Prostate gland (tissue), 2 donors: ENCODE data around the gene PCNT. TPM values are rescaled to one million over a fixed set of nuclear protein-coding genes. Genes with fewer than 3 reads are reported as not detected.
"Not testable (repeated sequence)": the region's sequence is repeated elsewhere in the genome, so short reads cannot be mapped to it uniquely, and the experiment has no call there.

Source experiments
- DNase-seq: peaks from one replicate; pipeline ENCODE4 v3.0.0-alpha.2; 2019; ENCODE audit warnings: low spot score
- H3K27ac ChIP-seq, 2 donors: fragments of 200-600 bp; sonication (generic); 2 replicates each; pipeline ENCODE4 v1.5.1; 2017 to 2019
- H3K27me3 ChIP-seq: fragments of 200-600 bp; sonication (generic); replicated peaks from 2 replicates; pipeline ENCODE4 v1.5.1; 2019; ENCODE audit not compliant: insufficient read depth
- H3K36me3 ChIP-seq, 2 donors: fragments of 200-600 bp; sonication (generic); 1 replicate in 1 of 2; 2 replicates in 1 of 2; pipeline versions ENCODE4 v1.5.1 to v1.8.1; 2017 to 2019
- H3K4me1 ChIP-seq: fragments of 200-600 bp; sonication (generic); replicated peaks from 2 replicates; pipeline ENCODE4 v1.5.1; 2019
- H3K4me3 ChIP-seq, 2 donors: fragments of 200-600 bp; sonication (generic); 2 replicates each; pipeline ENCODE4 v1.5.1; 2017 to 2019
- H3K9me3 ChIP-seq: fragments of 200-600 bp; sonication (generic); 2 replicates; pipeline ENCODE4 v1.5.1; 2017
- CTCF ChIP-seq, 4 experiments: fragments of 200-600 bp in 2 of 4; fragments of 450-650 bp in 2 of 4; sonication (generic) in 2 of 4; IDR thresholded peaks; 1 replicate in 3 of 4; 2 replicates in 1 of 4; pipeline ENCODE4 v1.5.1; 2016 to 2019; ENCODE audit warnings: antibody characterized with exemption in 4 of 4, mild to moderate bottlenecking in 2 of 4, moderate library complexity in 2 of 4
- POLR2A ChIP-seq: fragments of 450-650 bp; IDR thresholded peaks from one replicate; pipeline ENCODE4 v1.6.1; 2016; ENCODE audit warnings: antibody characterized with exemption, mild to moderate bottlenecking
- POLR2AphosphoS5 ChIP-seq: sonication (generic); formaldehyde crosslinking; IDR thresholded peaks from one replicate; pipeline ENCODE4 v1.6.1; 2017; ENCODE audit warnings: antibody characterized with exemption
- WGBS: methylation state at CpG from one replicate; pipeline ENCODE4 v1.1.5; 2018; 5-methylcytosine and 5-hydroxymethylcytosine counted together
- intact Hi-C: fragments of 100-400 bp; cut with DNase I; formaldehyde crosslinking; loops from one replicate; pipeline ENCODE4 v1.14.2; 2022
- total RNA-seq, 2 donors: library from RNA; depleted of rRNA; stranded (reverse); fragments of >200 nt; gene quantifications; one replicate each; pipeline ENCODE4 v1.1.0, GENCODE V29; 2016

Gene PCNT
- total RNA-seq, 2 donors from 2014 or later, result 33.8 to 70.9 TPM

GRCh38 chr21:46429754-46430681 is 106.1 kb downstream of the PCNT start:
- Histone ChIP-seq H3K27ac (no peak overlapping the region), H3K9me3 (no peaks in the 10 kb centered on the region), H3K27me3 (no peaks in the 10 kb centered on the region), H3K36me3 (peaks cover 4 to 14% of the 10 kb centered on the region in 2 donors), H3K4me3 (no peak overlapping the region), H3K4me1 (no peaks in the 10 kb centered on the region)
- WGBS, result 91% methylated on average over 29 of the region's 31 CpGs
- DNase-seq, result no peak
- TF ChIP-seq CTCF (IDR thresholded peaks at IDR 0.05), result no peak
- TF ChIP-seq POLR2A, result no peak
- no peak for TF ChIP-seq POLR2AphosphoS5
- intact Hi-C loops, result no loop called here

GRCh38 chr21:46431448-46431847 is 107.5 kb downstream of the PCNT start:
- H3K9me3 ChIP-seq, result no peaks in the 10 kb centered on the region
- H3K27ac ChIP-seq, result no peak overlapping the region
- WGBS, result 94% methylated on average over 21 of the region's 21 CpGs
- H3K36me3 ChIP-seq, result peaks cover 4 to 14% of the 10 kb centered on the region in 2 donors
- H3K4me3 ChIP-seq, result no peak overlapping the region
- DNase-seq, result no peak
- no peaks in the 10 kb centered on the region for H3K27me3 ChIP-seq
- H3K4me1 ChIP-seq, result no peaks in the 10 kb centered on the region
- intact Hi-C loops, result no loop called here
- no peak for TF ChIP-seq POLR2AphosphoS5
- no peak for TF ChIP-seq POLR2A
- TF ChIP-seq CTCF (IDR thresholded peaks at IDR 0.05), result no peak

GRCh38 chr21:46431884-46432488 is 108.0 kb downstream of the PCNT start:
- TF ChIP-seq POLR2AphosphoS5 (no peak), CTCF (IDR thresholded peaks at IDR 0.05) (no peak), POLR2A (no peak)
- DNase-seq, result no peak
- Histone ChIP-seq H3K36me3 (peaks cover 4 to 14% of the 10 kb centered on the region in 2 donors), H3K9me3 (no peaks in the 10 kb centered on the region), H3K27ac (no peak overlapping the region), H3K27me3 (no peaks in the 10 kb centered on the region), H3K4me1 (no peaks in the 10 kb centered on the region), H3K4me3 (no peak overlapping the region)
- WGBS, result 87% methylated on average over 22 of the region's 22 CpGs
- intact Hi-C loops, result no loop called here

GRCh38 chr21:46433116-46433515 is 109.2 kb downstream of the PCNT start:
- intact Hi-C loops, H3K9me3 ChIP-seq, DNase-seq, H3K27me3 ChIP-seq, H3K4me3 ChIP-seq, H3K27ac ChIP-seq, H3K4me1 ChIP-seq: not testable (repeated sequence)
- 88% methylated on average over 11 of the region's 11 CpGs for WGBS
- peaks cover 4 to 14% of the 10 kb centered on the region in 2 donors for H3K36me3 ChIP-seq

- Histone ChIP-seq H3K4me1 (no peaks in the 10 kb centered on the region), H3K36me3 (peaks cover 0 to 14% of the 10 kb centered on the region in 2 donors), H3K9me3 (no peaks in the 10 kb centered on the region), H3K27me3 (no peaks in the 10 kb centered on the region), H3K4me3 (no peak overlapping the region), H3K27ac (no peak overlapping the region)
- DNase-seq, result no peak
- 96% methylated on average over 23 of the region's 23 CpGs for WGBS
- TF ChIP-seq CTCF (IDR thresholded peaks at IDR 0.05) (no peak), POLR2AphosphoS5 (no peak), POLR2A (no peak)
- intact Hi-C loops, result no loop called here
Observed at GRCh38 chr21:46434322-46434958, 110.5 kb downstream of the PCNT start.
